Measurements from ENCODE around the gene CERS6. TPM values are rescaled to one million over a fixed set of nuclear protein-coding genes. Genes with fewer than 3 reads are reported as not detected.
"Not testable (repeated sequence)": the region's sequence is repeated elsewhere in the genome, so short reads cannot be mapped to it uniquely, and the experiment has no call there.

CERS6 gene
- total and polyA plus RNA-seq, 2 experiments from 2014 or later = 40.9 to 99.1 TPM

GRCh38 chr2:168790226-168790902 lies 334.3 kb downstream of the CERS6 start:
- no peaks in the 10 kb centered on the region for H3K36me3 ChIP-seq (replicated peaks; ENCODE audit: insufficient read depth, low read depth)
- no peak overlapping the region for H2AFZ ChIP-seq
- H3K9me2 ChIP-seq (replicated peaks; ENCODE audit: insufficient read depth) = no peaks in the 10 kb centered on the region
- no peaks in the 10 kb centered on the region for H4K20me1 ChIP-seq (ENCODE audit: insufficient read depth, poor library complexity, severe bottlenecking)
- no peaks in the 10 kb centered on the region for H3K27me3 ChIP-seq
- H3K27ac ChIP-seq = no peak overlapping the region
- H3K79me2 ChIP-seq = no peaks in the 10 kb centered on the region
- no peak for TF ChIP-seq EZH2 (IDR thresholded peaks at IDR 0.05; ENCODE audit: borderline replicate concordance)
- no peak for TF ChIP-seq CTCF (IDR thresholded peaks at IDR 0.05; ENCODE audit: poor library complexity)
- no peak for TF ChIP-seq EZH2phosphoT487 (IDR thresholded peaks at IDR 0.05; ENCODE audit: low read depth, severe bottlenecking, unreplicated experiment)
- DNase-seq (ENCODE audit: low spot score) = no peak
- no peaks in the 10 kb centered on the region for H3K4me1 ChIP-seq (ENCODE audit: insufficient read depth)
- H3K4me2 ChIP-seq = no peak overlapping the region
- no peak overlapping the region for H3K4me3 ChIP-seq
- H3K9me3 ChIP-seq (ENCODE audit: low read depth) = no peaks in the 10 kb centered on the region
- WGBS (ENCODE audit: low lambda C conversion rate, missing lambda C conversion rate) = 90% methylated on average over 5 of the region's 5 CpGs

DNA sequence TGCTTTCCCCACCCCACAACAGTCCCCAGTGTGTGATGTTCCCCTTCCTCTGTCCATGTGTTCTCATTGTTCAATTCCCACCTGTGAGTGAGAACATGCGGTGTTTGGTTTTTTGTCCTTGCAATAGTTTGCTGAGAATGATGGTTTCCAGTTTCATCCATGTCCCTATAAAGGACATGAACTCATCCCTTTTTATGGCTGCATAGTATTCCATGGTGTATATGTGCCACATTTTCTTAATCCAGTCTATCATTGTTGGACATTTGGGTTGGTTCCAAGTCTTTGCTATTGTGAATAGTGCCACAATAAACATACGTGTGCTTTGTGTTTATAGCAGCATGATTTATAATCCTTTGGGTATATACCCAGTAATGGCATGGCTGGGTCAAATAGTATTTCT lies 335.1 kb downstream of the CERS6 start:
- not testable (repeated sequence) for H3K79me2 ChIP-seq

GRCh38 chr2:168793596-168793995 lies 337.5 kb downstream of the CERS6 start:
- no peaks in the 10 kb centered on the region for H4K20me1 ChIP-seq (ENCODE audit: insufficient read depth, poor library complexity, severe bottlenecking)
- no peaks in the 10 kb centered on the region for H3K9me2 ChIP-seq (replicated peaks; ENCODE audit: insufficient read depth)
- no peak overlapping the region for H2AFZ ChIP-seq
- no peaks in the 10 kb centered on the region for H3K9me3 ChIP-seq (ENCODE audit: low read depth)
- 52% methylated on average over 2 of the region's 2 CpGs for WGBS (ENCODE audit: low lambda C conversion rate, missing lambda C conversion rate)
- TF ChIP-seq CTCF (IDR thresholded peaks at IDR 0.05; ENCODE audit: poor library complexity) (no peak), EZH2 (IDR thresholded peaks at IDR 0.05; ENCODE audit: borderline replicate concordance) (no peak), EZH2phosphoT487 (IDR thresholded peaks at IDR 0.05; ENCODE audit: low read depth, severe bottlenecking, unreplicated experiment) (no peak)
- no peak overlapping the region for H3K4me3 ChIP-seq
- peaks cover 7% of the 10 kb centered on the region for H3K4me1 ChIP-seq (ENCODE audit: insufficient read depth)
- H3K36me3 ChIP-seq (replicated peaks; ENCODE audit: insufficient read depth, low read depth) = no peaks in the 10 kb centered on the region
- H3K4me2 ChIP-seq = no peak overlapping the region
- H3K79me2 ChIP-seq = no peaks in the 10 kb centered on the region
- H3K27ac ChIP-seq = no peak overlapping the region
- DNase-seq (ENCODE audit: low spot score) = no peak
- H3K27me3 ChIP-seq = no peaks in the 10 kb centered on the region

More for the DNA sequence above, 335.1 kb downstream of the CERS6 start:
- not testable (repeated sequence) for H3K9me3 ChIP-seq (ENCODE audit: low read depth); H2AFZ ChIP-seq; H3K4me2 ChIP-seq; H3K36me3 ChIP-seq (replicated peaks; ENCODE audit: insufficient read depth, low read depth); DNase-seq (ENCODE audit: low spot score); H3K4me1 ChIP-seq (ENCODE audit: insufficient read depth); H3K9me2 ChIP-seq (replicated peaks; ENCODE audit: insufficient read depth); H3K27ac ChIP-seq; H3K27me3 ChIP-seq; H3K4me3 ChIP-seq; H4K20me1 ChIP-seq (ENCODE audit: insufficient read depth, poor library complexity, severe bottlenecking)
- 95% methylated on average over 2 of the region's 2 CpGs for WGBS (ENCODE audit: low lambda C conversion rate, missing lambda C conversion rate)

- WGBS (ENCODE audit: low lambda C conversion rate, missing lambda C conversion rate) = 72% methylated on average over 1 of the region's 1 CpG
- H3K9me3 ChIP-seq (ENCODE audit: low read depth) = no peaks in the 10 kb centered on the region
- no peak overlapping the region for H3K4me3 ChIP-seq
- H3K9me2 ChIP-seq (replicated peaks; ENCODE audit: insufficient read depth) = no peaks in the 10 kb centered on the region
- no peak overlapping the region for H3K4me2 ChIP-seq
- H4K20me1 ChIP-seq (ENCODE audit: insufficient read depth, poor library complexity, severe bottlenecking) = no peaks in the 10 kb centered on the region
- no peak for DNase-seq (ENCODE audit: low spot score)
- no peaks in the 10 kb centered on the region for H3K36me3 ChIP-seq (replicated peaks; ENCODE audit: insufficient read depth, low read depth)
- H2AFZ ChIP-seq = no peak overlapping the region
- H3K27me3 ChIP-seq = no peaks in the 10 kb centered on the region
- no peak overlapping the region for H3K27ac ChIP-seq
- no peaks in the 10 kb centered on the region for H3K79me2 ChIP-seq
- peaks cover 8% of the 10 kb centered on the region for H3K4me1 ChIP-seq (ENCODE audit: insufficient read depth)
- TF ChIP-seq CTCF (IDR thresholded peaks at IDR 0.05; ENCODE audit: poor library complexity) (no peak), EZH2 (IDR thresholded peaks at IDR 0.05; ENCODE audit: borderline replicate concordance) (no peak), EZH2phosphoT487 (IDR thresholded peaks at IDR 0.05; ENCODE audit: low read depth, severe bottlenecking, unreplicated experiment) (no peak)
Measured at GRCh38 chr2:168794968-168795367, 338.9 kb downstream of the CERS6 start.
